Islet of Langerhans (tissue), 1 donor: Measurements from ENCODE around the gene TUBA1C.
"Not testable (repeated sequence)": the region's sequence is repeated elsewhere in the genome, so short reads cannot be mapped to it uniquely, and the experiment has no call there.

Experiments used
- FAIRE-seq: peaks from one replicate; lab custom pipeline; 2011; peaks lifted over from hg19 to GRCh38; lab: Jason Lieb, UNC

Gene TUBA1C

GRCh38 chr12:49310451-49311000, 45.6 kb downstream of the TUBA1C start:
- FAIRE-seq, result not testable (repeated sequence)

- FAIRE-seq, result no peak
Observed at GRCh38 chr12:49314811-49315210, 49.9 kb downstream of the TUBA1C start.

DNA sequence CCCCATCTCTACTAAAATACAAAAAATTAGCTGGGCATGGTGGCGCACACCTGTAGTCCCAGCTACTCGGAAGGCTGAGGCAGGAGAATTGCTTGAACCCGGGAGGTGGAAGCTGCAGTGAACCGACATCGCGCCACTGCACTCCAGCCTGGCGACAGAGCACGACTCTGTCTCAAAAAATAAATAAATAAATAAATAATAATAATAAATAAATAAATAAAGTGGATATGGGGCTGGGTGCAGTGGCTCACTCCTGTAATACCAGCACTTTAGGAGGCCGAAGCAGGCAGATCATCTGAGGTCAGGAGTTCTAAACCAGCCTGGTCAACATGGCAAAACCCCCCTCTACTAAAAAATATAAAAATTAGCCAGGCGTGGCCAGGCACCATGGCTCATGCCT, 52.2 kb downstream of the TUBA1C start:
- FAIRE-seq, result not testable (repeated sequence)

- not testable (repeated sequence) for FAIRE-seq
Observed at GRCh38 chr12:49320411-49321103, 55.7 kb downstream of the TUBA1C start.

- no peak for FAIRE-seq
Observed at GRCh38 chr12:49322367-49322707, 57.5 kb downstream of the TUBA1C start.

DNA sequence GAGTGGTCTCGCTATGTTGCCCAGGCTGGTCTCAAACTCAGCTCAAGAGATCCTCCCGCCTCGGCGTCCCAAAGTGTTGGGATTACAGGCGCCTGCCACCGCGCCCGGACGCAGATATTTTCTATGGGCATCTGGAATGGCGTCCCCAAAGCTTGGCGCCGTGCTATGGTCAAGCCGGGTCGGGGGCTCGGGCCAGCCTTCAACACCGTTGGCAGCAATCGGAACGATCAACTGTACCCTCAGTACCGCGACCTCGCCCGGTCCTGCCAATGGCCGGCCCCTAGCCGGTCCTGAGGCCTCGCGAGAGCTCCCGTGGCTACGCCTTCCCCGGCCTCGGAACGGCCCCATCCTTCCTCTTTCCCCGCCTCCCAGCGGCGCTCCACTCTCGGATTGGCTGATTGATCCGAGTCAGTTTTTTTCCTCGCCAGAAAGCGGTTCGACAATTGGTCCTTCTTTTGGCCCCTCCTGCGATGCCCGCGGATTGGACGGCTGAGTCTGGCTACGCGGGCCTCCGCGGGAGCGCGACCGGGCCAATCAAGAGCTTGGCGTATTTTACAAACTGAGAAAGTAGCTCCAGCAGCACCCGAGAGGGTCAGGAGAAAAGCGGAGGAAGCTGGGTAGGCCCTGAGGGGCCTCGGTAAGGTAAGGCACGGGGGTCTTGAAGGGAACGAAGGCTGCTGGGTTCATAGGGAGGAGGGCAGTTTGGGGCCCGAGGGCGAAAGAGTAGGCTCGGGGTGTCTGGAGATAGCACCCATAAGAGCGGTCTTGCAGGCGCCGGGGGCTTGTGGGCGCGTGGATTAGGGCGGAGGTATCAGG, 58.0 kb downstream of the TUBA1C start, which contains the start of gene TROAP:
TROAP (plus strand) TSS at position 548 of the 816 bp plus-strand sequence. CDS start 354 bp downstream, outside the sequence.
- peak; percentile 92 for FAIRE-seq

- FAIRE-seq, result no peak
Observed at GRCh38 chr12:49323524-49324097, 58.7 kb downstream of the TUBA1C start.
